Astrocyte (in vitro differentiated cells and primary cell): Measurements from ENCODE around the gene TOB1. TPM values are rescaled to one million over a fixed set of nuclear protein-coding genes. Genes with fewer than 3 reads are reported as not detected.
A peak's percentile ranks its signal among the peaks of the same experiment; 100 is the strongest.
"Not testable (repeated sequence)": the region's sequence is repeated elsewhere in the genome, so short reads cannot be mapped to it uniquely, and the experiment has no call there.

Source experiments
- DNase-seq: peaks from one replicate; pipeline ENCODE4 v3.0.0-alpha.2; 2010; ENCODE audit warnings: low read depth
- FAIRE-seq: peaks from 2 replicates; lab custom pipeline; 2011; peaks lifted over from hg19 to GRCh38; lab: Jason Lieb, UNC
- H2AFZ ChIP-seq: 2 replicates; pipeline ENCODE4 v1.6.0; 2012; ENCODE audit warnings: low read depth, low read length, inconsistent platforms
- H3K27ac ChIP-seq: 2 replicates; pipeline ENCODE4 v1.5.1; 2011; ENCODE audit warnings: low read depth, low read length, inconsistent platforms
- H3K27me3 ChIP-seq: 2 replicates; pipeline ENCODE4 v1.6.0; 2011; ENCODE audit warnings: low read length, inconsistent platforms; ENCODE audit not compliant: insufficient read depth
- H3K36me3 ChIP-seq: 2 replicates; pipeline ENCODE4 v1.5.1; 2011; ENCODE audit warnings: low read length, inconsistent platforms; ENCODE audit not compliant: insufficient read depth
- H3K4me1 ChIP-seq: 2 replicates; pipeline ENCODE4 v1.5.1; 2011; ENCODE audit warnings: low read length, inconsistent platforms; ENCODE audit not compliant: insufficient read depth
- H3K4me2 ChIP-seq: 2 replicates; pipeline ENCODE4 v1.6.0; 2012; ENCODE audit warnings: low read length, inconsistent platforms
- H3K4me3 ChIP-seq: 2 replicates; pipeline ENCODE4 v1.5.1; 2011; ENCODE audit warnings: low read depth, mild to moderate bottlenecking, low read length, inconsistent platforms; ENCODE audit not compliant: insufficient read depth
- H3K79me2 ChIP-seq: 2 replicates; pipeline ENCODE4 v1.6.0; 2012; ENCODE audit warnings: mild to moderate bottlenecking, low read length, inconsistent platforms; ENCODE audit not compliant: insufficient read depth
- H3K9ac ChIP-seq: 2 replicates; pipeline ENCODE4 v1.6.0; 2012; ENCODE audit warnings: mild to moderate bottlenecking, low read length, inconsistent platforms
- H3K9me3 ChIP-seq: 2 replicates; pipeline ENCODE4 v1.5.1; 2012; ENCODE audit warnings: low read depth, mild to moderate bottlenecking, low read length, inconsistent platforms; ENCODE audit not compliant: insufficient read depth
- H4K20me1 ChIP-seq: 2 replicates; pipeline ENCODE4 v1.6.0; 2012; ENCODE audit warnings: low read length, inconsistent platforms; ENCODE audit not compliant: insufficient read depth
- H3K27ac Mint-ChIP-seq: one replicate; pipeline ENCODE4 v1.8.0; 2021; ENCODE audit warnings: mild to moderate bottlenecking, mixed read lengths; ENCODE audit not compliant: unreplicated experiment
- H3K27me3 Mint-ChIP-seq: one replicate; pipeline ENCODE4 v1.8.0; 2021; ENCODE audit warnings: low read depth, mixed read lengths; ENCODE audit not compliant: unreplicated experiment
- H3K36me3 Mint-ChIP-seq: one replicate; pipeline ENCODE4 v1.8.0; 2021; ENCODE audit warnings: low read depth, mixed read lengths; ENCODE audit not compliant: unreplicated experiment
- H3K4me1 Mint-ChIP-seq: one replicate; pipeline ENCODE4 v1.8.0; 2021; ENCODE audit warnings: low read depth, mixed read lengths; ENCODE audit not compliant: unreplicated experiment
- H3K4me3 Mint-ChIP-seq: one replicate; pipeline ENCODE4 v1.8.0; 2021; ENCODE audit warnings: mild to moderate bottlenecking, moderate library complexity, mixed read lengths; ENCODE audit not compliant: unreplicated experiment
- H3K9me3 Mint-ChIP-seq: one replicate; pipeline ENCODE4 v1.8.0; 2021; ENCODE audit warnings: mild to moderate bottlenecking, mixed read lengths; ENCODE audit not compliant: unreplicated experiment
- CTCF ChIP-seq: IDR thresholded peaks from 2 replicates; pipeline ENCODE4 v1.5.1; 2011; ENCODE audit warnings: low read depth, mild to moderate bottlenecking, inconsistent platforms, low read length, moderate library complexity; ENCODE audit not compliant: insufficient read depth
- EZH2 ChIP-seq: IDR thresholded peaks from 2 replicates; pipeline ENCODE4 v1.6.1; 2012; ENCODE audit warnings: mild to moderate bottlenecking, low read length, inconsistent platforms; ENCODE audit not compliant: insufficient read depth
- total RNA-seq: library from RNA; stranded (reverse); gene quantifications from 2 replicates; pipeline ENCODE4 v1.2.1, GENCODE V29; 2021

Gene TOB1
- total RNA-seq, 1 donor from 2014 or later, result 71.6 TPM

GRCh38 chr17:50861334-50861676 is 4.8 kb downstream of the TOB1 start:
- Histone ChIP-seq H3K79me2 (peaks cover 33% of the 10 kb centered on the region), H3K9ac (no peak overlapping the region), H3K27ac (no peak overlapping the region), H3K4me1 (peaks cover 17% of the 10 kb centered on the region), H3K4me3 (no peak overlapping the region), H3K4me2 (no peak overlapping the region), H3K27me3 (no peaks in the 10 kb centered on the region), H3K9me3 (no peaks in the 10 kb centered on the region), H3K36me3 (peaks cover 4% of the 10 kb centered on the region), H4K20me1 (peaks cover 32% of the 10 kb centered on the region), H2AFZ (no peak overlapping the region)
- H3K27me3 Mint-ChIP-seq, result no peaks in the 10 kb centered on the region
- DNase-seq, result no peak
- no peak for FAIRE-seq
- no peaks in the 10 kb centered on the region for H3K9me3 Mint-ChIP-seq
- H3K27ac Mint-ChIP-seq, result no peak overlapping the region
- TF ChIP-seq CTCF, result no peak
- TF ChIP-seq EZH2, result no peak
- H3K4me3 Mint-ChIP-seq, result peak overlapping the region; percentile 30
- peaks cover 3% of the 10 kb centered on the region for H3K36me3 Mint-ChIP-seq
- peaks cover 12% of the 10 kb centered on the region for H3K4me1 Mint-ChIP-seq

- FAIRE-seq, H2AFZ ChIP-seq, H3K4me3 ChIP-seq, H3K9me3 Mint-ChIP-seq, H3K9ac ChIP-seq, H3K4me2 ChIP-seq, H3K36me3 Mint-ChIP-seq, H3K27me3 ChIP-seq, H3K9me3 ChIP-seq, H3K4me3 Mint-ChIP-seq, H3K27ac ChIP-seq, H3K36me3 ChIP-seq, H3K27ac Mint-ChIP-seq, DNase-seq, H3K27me3 Mint-ChIP-seq: not testable (repeated sequence)
- peaks cover 17% of the 10 kb centered on the region for H3K4me1 ChIP-seq
- H3K79me2 ChIP-seq, result peaks cover 22% of the 10 kb centered on the region
- H4K20me1 ChIP-seq, result peaks cover 26% of the 10 kb centered on the region
- peaks cover 12% of the 10 kb centered on the region for H3K4me1 Mint-ChIP-seq
These were observed 6.4 kb downstream of the TOB1 start for GRCh38 chr17:50859727-50860126.

DNA sequence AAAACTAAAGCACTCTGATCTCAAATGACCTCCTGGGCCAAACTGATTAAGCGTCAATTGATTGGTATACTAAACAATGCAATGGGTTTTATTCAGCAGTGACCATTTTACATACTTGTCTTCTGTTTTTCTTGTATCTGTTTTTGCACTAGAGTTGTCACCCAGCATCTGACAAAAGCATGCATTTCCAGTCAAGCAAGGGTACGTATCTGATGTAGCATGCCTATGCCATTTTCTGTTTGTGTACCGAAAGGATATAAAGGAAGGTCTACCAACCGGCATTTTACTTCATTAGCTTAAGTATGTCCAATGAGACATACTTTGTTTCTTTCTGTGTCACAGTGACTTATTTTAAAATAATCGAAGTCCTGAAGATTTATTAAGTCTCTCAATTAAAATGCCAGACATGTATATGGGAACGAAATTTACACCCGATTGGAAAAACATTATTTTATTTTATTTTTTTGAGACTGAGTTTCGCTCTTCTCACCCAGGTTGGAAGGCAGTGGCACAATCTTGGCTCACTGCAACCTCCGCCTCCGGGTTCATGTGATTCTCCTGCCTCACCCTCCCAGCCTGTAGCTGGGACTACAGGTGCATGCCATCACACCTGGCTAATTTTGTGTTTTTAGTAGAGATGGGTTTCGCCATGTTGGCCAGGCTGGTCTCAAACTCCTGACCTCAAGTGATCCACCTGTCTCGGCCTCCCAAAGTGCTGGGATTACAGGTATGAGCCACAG is 7.5 kb downstream of the TOB1 start:
- Histone ChIP-seq H3K4me2 (no peak overlapping the region), H3K4me1 (peaks cover 12% of the 10 kb centered on the region), H3K79me2 (peaks cover 11% of the 10 kb centered on the region), H3K9ac (no peak overlapping the region), H3K9me3 (no peaks in the 10 kb centered on the region), H4K20me1 (peaks cover 15% of the 10 kb centered on the region), H3K27ac (no peak overlapping the region), H3K27me3 (peaks cover 5% of the 10 kb centered on the region), H3K36me3 (peaks cover 4% of the 10 kb centered on the region), H2AFZ (no peak overlapping the region), H3K4me3 (no peak overlapping the region)
- Mint-ChIP-seq H3K27ac (no peak overlapping the region), H3K9me3 (no peaks in the 10 kb centered on the region), H3K4me3 (no peak overlapping the region), H3K27me3 (peaks cover 8% of the 10 kb centered on the region), H3K4me1 (peaks cover 11% of the 10 kb centered on the region), H3K36me3 (peaks cover 3% of the 10 kb centered on the region)
- DNase-seq (no peak), FAIRE-seq (no peak)
- TF ChIP-seq EZH2 (no peak), CTCF (no peak)
